ENCODE results near the gene SLCO2A1. TPM values are rescaled to one million over a fixed set of nuclear protein-coding genes. Genes with fewer than 3 reads are reported as not detected.
"Not testable (repeated sequence)": the region's sequence is repeated elsewhere in the genome, so short reads cannot be mapped to it uniquely, and the experiment has no call there.

The SLCO2A1 gene
- total RNA-seq (2014; rRNA removed; shearing (Covaris generic)) = not detected in 2 replicates
- polyA plus RNA-seq (2014; cell fraction: nucleus; rRNA removed) = not detected in 2 replicates

GRCh38 chr3:134029734-134030378 lies at the start of gene SLCO2A1:
SLCO2A1 (minus strand) TSS chr3:134029925; CDS start chr3:134029802, 123 bp downstream.
- DNase-seq (ENCODE audit: extremely low read depth, low read depth) = no peak

- DNase-seq (ENCODE audit: extremely low read depth, low read depth) = no peak
Observed at GRCh38 chr3:134079111-134079547, 49.4 kb upstream of the SLCO2A1 start.

DNA sequence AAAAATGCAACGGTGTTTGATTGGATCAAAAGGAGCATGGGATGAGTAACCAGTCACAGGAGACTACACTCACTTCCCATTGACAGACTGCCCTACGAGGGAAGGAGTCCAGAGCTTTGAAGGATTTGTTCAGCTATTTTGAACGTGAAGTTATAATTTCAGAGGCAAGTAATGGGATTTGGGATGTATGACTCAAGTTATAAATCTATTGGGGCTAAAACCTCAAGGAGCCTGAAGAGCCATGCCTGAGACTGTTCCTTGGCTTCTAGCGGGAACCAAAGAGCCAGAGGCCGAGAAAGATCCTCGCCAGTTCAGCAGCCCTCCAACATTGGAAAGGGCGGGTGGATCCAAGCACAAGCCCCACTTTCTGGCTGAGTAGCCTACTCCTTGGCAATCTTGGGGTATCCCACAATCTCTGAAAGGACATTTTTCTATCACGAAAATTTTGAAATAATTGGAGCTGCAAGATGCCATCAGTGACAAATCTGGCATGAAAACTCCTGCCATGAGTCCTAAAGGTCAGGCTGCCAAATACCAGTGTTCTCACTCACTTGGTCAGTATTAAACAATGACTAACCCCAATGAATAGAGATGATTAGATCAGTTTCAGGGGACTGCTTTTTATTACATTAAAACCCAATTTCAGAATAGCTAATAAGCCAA lies 48.6 kb upstream of the SLCO2A1 start:
- no peak for DNase-seq (ENCODE audit: extremely low read depth, low read depth)

DNA sequence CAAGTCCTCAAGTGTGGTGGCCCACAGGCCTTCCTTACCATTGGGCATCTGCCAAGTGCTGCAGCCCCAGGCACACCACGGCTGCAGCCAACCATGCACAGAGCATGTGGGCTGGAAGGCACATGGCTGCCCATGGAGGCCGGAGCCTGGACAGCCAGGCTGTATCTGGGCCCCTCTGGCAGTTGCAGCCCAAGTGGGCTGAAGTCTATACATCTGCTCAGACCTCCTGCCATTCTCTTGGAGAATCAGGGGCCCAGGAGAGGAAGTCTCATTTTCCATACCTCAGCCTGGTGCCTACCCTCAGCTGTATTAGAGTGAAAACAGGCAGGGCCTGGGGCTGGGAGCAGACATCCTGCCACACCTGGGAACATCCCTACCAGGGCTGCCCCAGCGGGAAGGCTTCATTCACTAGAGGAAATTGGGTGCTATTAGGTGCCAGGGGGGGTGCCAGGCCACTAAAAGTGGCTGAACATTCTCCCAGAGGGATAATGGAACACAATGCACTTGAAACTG lies 48.0 kb upstream of the SLCO2A1 start:
- DNase-seq (ENCODE audit: extremely low read depth, low read depth) = no peak

DNA sequence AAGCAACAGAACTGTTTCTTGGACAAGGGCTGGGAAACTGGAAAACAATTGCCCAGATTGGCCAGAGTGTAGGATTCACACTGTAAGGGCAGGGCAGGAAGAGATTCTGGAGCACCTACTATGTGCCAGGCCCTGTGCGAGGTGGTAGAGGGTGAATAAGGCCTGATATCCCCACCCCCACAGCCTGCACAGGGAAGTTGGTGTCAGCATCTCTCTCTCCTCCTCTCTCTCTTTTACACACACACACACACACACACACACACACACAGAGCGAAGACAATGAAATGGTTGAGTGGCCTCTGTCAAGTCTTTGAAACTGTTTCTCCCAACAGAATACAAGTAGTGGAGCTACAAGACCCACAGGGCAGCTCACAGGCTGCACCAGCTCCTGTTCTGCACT lies 47.1 kb upstream of the SLCO2A1 start:
- no peak for DNase-seq (ENCODE audit: extremely low read depth, low read depth)

DNA sequence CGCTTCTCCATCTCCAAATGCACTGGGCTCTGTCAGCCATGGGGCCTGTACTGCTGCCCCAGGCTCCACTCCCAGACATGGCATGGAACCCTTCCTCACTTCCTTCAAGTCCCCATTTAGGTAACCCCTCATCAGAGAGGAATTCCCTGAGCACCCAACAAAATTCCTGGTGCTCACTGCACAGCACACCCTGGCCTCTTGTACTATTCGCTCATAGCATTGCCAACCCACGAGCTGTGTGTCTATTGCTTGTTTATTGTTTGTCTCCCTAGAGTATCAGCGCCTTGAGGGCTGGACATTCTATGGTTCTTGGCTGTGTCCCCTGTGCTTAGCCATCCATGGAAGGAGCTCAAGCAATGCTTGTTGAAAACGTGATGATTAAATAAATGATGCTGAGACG lies 46.1 kb upstream of the SLCO2A1 start:
- DNase-seq (ENCODE audit: extremely low read depth, low read depth) = no peak

DNA sequence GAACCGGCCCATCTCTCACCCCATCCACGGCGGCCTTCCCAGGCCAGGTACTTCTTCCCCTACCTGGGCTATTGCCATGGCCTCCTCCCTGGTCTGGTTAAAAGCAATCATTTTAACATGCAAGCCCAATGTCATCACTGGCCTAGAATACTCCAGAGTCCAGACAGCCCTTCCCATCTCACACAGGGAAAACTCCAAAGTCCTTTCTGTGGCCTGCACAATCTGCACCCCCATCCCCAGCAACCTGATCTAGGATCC lies 45.8 kb upstream of the SLCO2A1 start:
- no peak for DNase-seq (ENCODE audit: extremely low read depth, low read depth)

DNA sequence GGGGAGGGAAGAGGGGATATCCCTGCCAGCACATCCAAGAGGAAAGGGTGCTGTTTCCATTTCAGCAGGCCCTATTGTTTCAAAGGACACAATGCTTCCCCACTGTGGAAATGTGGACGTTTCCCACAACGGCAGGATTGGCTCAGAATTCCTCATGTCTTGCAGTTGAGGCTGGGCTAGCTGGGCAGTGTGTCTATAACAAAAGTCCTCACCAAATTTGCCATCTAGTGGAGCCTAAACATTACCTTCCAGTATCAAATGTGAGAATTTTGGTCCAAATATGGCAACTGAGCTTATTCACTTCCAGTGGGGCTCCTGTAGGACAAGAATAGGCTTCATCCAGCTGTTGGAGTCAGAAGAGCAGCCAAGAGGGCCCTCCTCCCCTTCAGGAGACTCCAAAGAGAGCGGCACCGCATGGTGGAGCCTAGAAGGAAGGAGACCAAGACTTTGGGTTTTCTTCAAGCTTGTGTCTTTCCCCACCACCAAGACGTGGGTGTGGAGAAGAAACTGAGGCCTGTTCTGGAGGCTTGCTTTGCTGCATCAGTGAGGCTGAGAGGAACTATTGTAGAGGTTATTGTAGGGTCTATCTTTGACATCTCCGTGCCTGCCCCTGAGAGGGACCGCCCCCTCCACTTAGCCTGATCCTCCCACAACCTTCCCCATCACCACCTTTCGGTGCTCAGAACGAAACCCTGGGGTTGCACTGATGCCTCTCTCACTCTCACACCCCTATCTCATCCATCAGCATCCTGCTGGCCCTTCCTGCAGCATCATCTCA lies 45.3 kb upstream of the SLCO2A1 start:
- DNase-seq (ENCODE audit: extremely low read depth, low read depth) = no peak

DNA sequence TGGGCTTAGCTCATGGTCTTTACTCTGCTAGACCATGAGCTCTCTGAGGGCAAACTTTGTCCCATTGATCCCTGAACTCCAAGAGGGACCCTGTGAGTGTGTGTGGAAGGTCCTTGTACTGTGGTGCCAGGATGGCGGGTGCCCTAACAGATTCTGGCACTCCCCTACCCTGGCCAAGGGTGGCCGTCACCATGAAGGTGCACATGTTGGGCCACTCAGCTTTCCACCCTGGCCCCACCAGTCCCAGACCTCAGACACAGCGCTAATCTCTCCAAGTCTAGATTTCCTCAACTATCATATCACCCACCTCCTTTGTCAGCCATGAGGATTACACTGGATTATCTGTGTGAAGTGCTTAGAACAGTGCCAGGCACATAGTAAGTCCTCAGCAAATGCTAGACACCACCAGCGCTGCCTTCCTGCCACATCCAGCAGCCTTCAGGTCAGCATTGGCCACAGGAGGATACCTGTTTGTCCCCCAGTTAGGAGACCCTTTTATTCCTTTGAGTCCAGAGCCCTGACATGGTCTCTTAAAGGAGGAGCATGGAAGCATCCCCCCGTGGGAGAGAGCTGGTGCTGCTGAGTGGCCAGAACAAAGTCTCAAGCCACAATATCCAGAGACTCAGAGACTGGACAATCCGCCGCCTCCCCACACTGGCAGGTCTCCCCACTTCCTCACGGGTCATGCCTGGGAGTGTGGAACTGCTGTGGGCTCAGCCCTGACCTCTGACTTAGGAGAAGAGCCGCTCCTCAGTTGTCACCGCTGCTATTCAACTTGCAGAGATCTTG lies 44.5 kb upstream of the SLCO2A1 start:
- no peak for DNase-seq (ENCODE audit: extremely low read depth, low read depth)

GRCh38 chr3:134073583-134073945 lies 43.8 kb upstream of the SLCO2A1 start:
- DNase-seq (ENCODE audit: extremely low read depth, low read depth) = no peak

GRCh38 chr3:134072881-134073582 lies 43.3 kb upstream of the SLCO2A1 start:
- no peak for DNase-seq (ENCODE audit: extremely low read depth, low read depth)

DNA sequence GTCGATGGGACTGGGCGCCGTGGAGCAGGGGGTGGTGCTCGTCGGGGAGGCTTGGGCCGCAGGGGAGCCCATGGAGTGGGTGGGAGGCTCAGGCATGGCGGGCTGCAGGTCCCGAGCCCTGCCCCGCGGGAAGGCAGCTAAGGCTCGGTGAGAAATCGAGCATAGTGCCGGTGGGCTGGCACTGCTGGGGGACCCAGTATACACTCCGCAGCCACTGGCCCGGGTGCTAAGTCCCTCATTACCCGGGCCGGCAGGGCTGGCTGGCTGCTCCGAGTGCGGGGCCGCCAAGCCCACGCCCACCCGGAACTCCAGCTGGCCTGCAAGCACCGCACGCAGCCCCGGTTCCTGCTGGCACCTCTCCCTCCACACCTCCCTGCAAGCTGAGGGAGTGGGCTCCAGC lies 40.6 kb upstream of the SLCO2A1 start:
- not testable (repeated sequence) for DNase-seq (ENCODE audit: extremely low read depth, low read depth)

- no peak for DNase-seq (ENCODE audit: extremely low read depth, low read depth)
Observed at GRCh38 chr3:134068429-134068828, 38.7 kb upstream of the SLCO2A1 start.

DNA sequence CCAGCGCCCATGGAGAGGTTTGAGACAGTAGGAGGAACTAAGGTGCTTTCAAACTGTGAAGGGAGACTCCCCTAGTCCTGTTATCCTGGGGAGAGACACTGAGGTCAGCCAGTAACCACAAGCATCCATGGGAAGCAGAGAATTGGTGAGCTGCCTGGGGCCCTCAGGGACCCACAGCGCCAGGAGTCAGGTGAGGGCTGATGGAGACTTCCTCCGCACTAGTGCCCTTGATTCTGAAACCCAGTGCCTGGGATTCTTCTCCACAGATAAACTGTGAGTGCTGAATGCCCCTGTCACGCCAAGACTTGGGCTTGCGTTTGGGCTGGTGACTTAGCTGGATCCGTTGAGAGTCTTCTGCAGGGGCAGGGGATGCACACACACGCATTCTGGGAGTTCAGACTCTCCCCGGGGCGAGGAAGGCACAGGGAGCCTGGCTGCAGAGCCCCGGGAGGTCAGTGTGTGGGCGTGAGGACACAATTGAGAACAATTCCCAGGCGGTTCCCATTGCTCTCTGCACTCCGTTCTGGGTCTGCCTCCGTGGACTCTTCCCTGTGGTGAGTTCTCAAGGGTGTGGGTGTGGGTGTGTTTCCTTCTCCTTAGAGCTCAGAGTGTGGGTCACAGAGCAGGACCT lies 37.9 kb upstream of the SLCO2A1 start:
- DNase-seq (ENCODE audit: extremely low read depth, low read depth) = no peak

DNA sequence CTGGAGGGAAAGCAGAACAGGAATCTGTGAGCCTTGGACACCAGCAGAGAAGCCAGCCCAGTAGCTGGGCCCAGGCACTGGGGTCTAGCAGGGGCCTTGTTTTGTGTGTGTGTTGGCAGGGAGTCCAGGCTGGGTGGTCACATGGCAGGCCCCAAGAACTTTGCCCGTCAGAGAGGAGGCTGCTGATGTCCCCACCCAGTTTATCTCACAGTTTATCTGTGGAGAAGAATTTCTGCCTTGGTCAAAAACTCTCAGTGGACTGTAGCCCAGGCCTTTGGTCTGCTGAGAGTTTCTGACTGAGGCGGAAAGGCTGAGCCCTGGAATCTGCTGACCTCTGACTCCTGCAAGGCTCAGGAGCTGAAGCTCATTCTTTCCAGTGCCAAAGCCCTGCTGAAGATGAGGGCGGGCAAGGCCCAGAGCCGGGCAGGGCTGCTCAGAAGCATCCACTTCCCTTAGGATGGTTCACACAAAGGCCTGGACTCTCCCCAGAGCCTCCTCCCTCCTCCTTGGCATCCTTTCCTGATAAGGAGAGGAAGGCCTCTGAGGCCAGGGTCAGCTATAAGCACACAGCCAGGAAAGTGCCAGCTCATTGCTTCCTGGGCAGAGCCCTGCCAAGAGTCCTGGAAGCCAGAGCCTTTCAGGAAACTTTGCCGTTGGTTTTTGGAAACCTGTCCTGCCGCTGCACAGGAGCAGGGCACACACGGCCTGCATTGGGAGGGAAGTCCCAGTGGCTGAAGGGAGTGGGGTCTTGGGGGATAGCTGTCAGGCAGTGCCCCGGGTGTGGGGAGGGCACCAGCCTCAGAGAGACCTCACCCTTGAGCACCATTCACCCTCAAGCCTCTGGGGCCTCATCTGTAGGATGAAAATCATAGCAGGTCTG lies 37.2 kb upstream of the SLCO2A1 start:
- DNase-seq (ENCODE audit: extremely low read depth, low read depth) = no peak

DNA sequence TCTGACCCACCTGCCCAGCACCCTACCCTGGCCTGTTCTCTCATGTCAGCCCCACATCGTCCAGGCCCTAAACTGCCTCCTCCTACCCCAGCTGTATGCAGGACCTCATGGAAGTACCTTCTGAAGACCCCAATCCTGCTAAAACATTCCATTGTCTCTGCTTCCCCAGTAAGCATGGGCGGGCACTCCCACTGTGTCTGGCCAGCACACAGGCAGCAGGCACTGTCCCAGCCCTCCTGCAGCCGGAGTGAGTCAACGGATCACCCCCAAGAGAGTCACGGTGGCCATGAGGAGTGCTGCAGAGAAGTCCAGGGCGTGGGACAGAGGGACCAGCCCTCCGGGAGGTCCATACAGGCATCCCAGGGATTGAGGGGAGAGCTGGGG lies 36.4 kb upstream of the SLCO2A1 start:
- no peak for DNase-seq (ENCODE audit: extremely low read depth, low read depth)

DNA sequence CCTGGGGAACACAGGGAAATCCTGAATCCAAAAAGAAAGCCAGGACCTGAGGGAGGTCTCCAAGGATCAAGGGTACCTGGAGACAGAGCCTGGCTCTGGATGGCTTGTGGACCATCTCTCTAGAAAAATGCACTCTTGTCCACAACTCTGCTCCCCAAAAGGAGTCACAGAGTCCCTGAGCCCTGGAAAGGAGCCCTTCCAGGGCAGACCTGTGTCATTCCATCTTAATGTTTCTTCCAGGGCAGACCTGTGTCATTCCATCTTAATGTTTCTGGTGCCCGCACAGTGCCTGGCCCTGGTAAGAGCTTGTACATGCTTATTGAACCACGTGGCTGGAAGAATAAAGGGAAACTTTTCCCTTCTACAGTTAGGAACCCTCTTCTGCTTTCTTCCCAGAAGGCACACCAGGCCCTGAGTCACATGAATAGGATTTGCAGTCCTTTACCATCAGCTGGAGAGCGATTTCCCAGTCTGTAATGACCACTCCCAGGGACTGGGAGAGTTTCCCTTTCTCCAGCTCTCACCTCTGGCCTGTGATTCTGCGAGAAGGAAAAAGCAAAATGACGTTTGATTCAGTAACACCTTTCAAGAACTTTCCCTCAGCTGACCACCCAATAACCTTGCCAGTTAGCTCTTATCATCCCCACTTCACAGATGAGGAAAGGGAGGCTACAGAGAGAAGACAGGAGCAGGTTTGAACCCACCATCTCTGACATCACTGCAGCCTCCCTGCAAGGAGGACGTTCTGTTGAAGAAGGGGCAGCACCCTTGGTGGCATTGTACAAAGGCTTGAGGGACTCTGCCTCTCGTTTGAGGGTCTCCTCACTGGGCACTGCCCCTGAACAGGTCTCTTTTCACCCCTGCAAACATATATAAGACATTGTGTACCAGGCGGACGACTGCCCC lies 35.8 kb upstream of the SLCO2A1 start:
- DNase-seq (ENCODE audit: extremely low read depth, low read depth) = no peak

DNA sequence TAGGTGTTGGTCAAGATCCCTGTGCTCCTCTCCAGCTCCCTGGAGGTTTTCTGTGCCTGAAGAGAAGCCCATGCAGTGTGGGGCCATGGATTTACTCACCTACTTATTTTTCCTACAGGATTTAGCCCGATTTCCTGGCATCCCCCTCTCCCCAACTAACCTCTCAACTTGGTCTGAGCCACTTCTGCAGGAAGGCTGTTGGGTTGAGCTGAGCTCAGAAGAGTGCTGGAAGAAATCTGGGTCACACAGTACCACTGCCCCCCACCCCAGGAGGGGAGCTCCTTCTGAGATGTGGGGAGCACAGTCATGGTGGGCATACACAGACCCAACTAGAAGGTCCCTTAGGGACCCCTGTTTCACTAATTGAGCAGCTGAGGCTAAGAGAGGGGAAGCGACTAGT lies 34.4 kb upstream of the SLCO2A1 start:
- DNase-seq (ENCODE audit: extremely low read depth, low read depth) = no peak

Data from NCI-H460 (cell line).